Fibroblast of lung (primary cell): ENCODE measurements around the gene HAO1. TPM values are rescaled to one million over a fixed set of nuclear protein-coding genes. Genes with fewer than 3 reads are reported as not detected.

Experiments used
- DNase-seq, 2 donors: peaks; one replicate each; pipeline versions ENCODE4 v3.0.0 to v3.0.0-alpha.2; 2010; ENCODE audit warnings: low read depth in 2 of 2
- H2AFZ ChIP-seq: 2 replicates; pipeline ENCODE4 v1.5.1; 2012; ENCODE audit warnings: low read length, control low read depth, inconsistent platforms
- H3K27ac ChIP-seq: 2 replicates; pipeline ENCODE4 v1.5.1; 2011; ENCODE audit warnings: low read length, control low read depth; ENCODE audit not compliant: insufficient read depth
- H3K27me3 ChIP-seq: 2 replicates; pipeline ENCODE4 v1.5.1; 2011; ENCODE audit warnings: mild to moderate bottlenecking, low read length; ENCODE audit not compliant: control insufficient read depth, insufficient read depth
- H3K36me3 ChIP-seq: 2 replicates; pipeline ENCODE4 v1.5.1; 2011; ENCODE audit warnings: low read length; ENCODE audit not compliant: control insufficient read depth, insufficient read depth
- H3K4me1 ChIP-seq: 2 replicates; pipeline ENCODE4 v1.5.1; 2011; ENCODE audit warnings: low read length; ENCODE audit not compliant: control insufficient read depth, insufficient read depth; ENCODE audit errors: extremely low read depth
- H3K4me2 ChIP-seq: 2 replicates; pipeline ENCODE4 v1.5.1; 2011; ENCODE audit warnings: low read length, control low read depth; ENCODE audit not compliant: insufficient read depth; ENCODE audit errors: extremely low read depth
- H3K4me3 ChIP-seq, 4 experiments: fragments of 200-600 bp in 1 of 4; sonication (generic) in 1 of 4; replicated peaks in 1 of 4; 2 replicates each; pipeline ENCODE4 v1.5.1; 2011 to 2016; ENCODE audit warnings: low read length in 4 of 4, low read depth in 3 of 4, mild to moderate bottlenecking in 3 of 4, control low read depth in 2 of 4, inconsistent platforms in 1 of 4, mixed read lengths in 1 of 4; ENCODE audit not compliant: insufficient read depth in 1 of 4; ENCODE audit errors: control extremely low read depth in 1 of 4
- H3K79me2 ChIP-seq: 2 replicates; pipeline ENCODE4 v1.5.1; 2012; ENCODE audit warnings: mild to moderate bottlenecking, low read length, inconsistent platforms; ENCODE audit not compliant: control insufficient read depth, insufficient read depth
- H3K9ac ChIP-seq: 2 replicates; pipeline ENCODE4 v1.5.1; 2011; ENCODE audit warnings: mild to moderate bottlenecking, low read length, control low read depth; ENCODE audit not compliant: insufficient read depth
- H3K9me3 ChIP-seq: 2 replicates; pipeline ENCODE4 v1.5.1; 2012; ENCODE audit warnings: low read depth, low read length; ENCODE audit not compliant: control insufficient read depth, insufficient read depth
- H4K20me1 ChIP-seq: 2 replicates; pipeline ENCODE4 v1.5.1; 2011; ENCODE audit warnings: low read length; ENCODE audit not compliant: control insufficient read depth, insufficient read depth; ENCODE audit errors: extremely low read depth
- EZH2 ChIP-seq: IDR thresholded peaks from 2 replicates; pipeline ENCODE4 v1.5.1; 2012; ENCODE audit warnings: low read length, control low read depth, mild to moderate bottlenecking; ENCODE audit errors: missing control alignments
- polyA plus RNA-seq, 2 donors: library from polyadenylated mRNA; depleted of rRNA in 1 of 2; stranded (reverse) in 1 of 2; unstranded in 1 of 2; fragments of >200 nt; gene quantifications; 2 replicates each; pipeline ENCODE4 v1.2.1, GENCODE V29; 2011 to 2012; ENCODE audit warnings: missing spikeins in 1 of 2
- total RNA-seq: library from RNA; depleted of rRNA; stranded (reverse); fragments of >200 nt; gene quantifications from 2 replicates; pipeline ENCODE4 v1.2.1, GENCODE V29; 2014
- TF ChIP-seq, protein P1 (sequence below), 2 donors: IDR thresholded peaks in 1 of 2; conservative IDR thresholded peaks in 1 of 2; 1 replicate in 1 of 2; 2 replicates in 1 of 2; pipeline ENCODE4 v1.5.1; 2011 to 2012; ENCODE audit warnings: low read length in 2 of 2, control low read depth in 1 of 2, inconsistent platforms in 1 of 2, low read depth in 1 of 2, mild to moderate bottlenecking in 1 of 2

Gene HAO1
- total and polyA plus RNA-seq, 2 donors (not counting 1 experiment from before 2014, with no cell fraction given), result not detected

GRCh38 chr20:7891705-7892104 lies 48.6 kb downstream of the HAO1 start:
- H2AFZ ChIP-seq, result no peak overlapping the region
- H3K9ac ChIP-seq, result no peak overlapping the region
- H3K79me2 ChIP-seq, result no peaks in the 10 kb centered on the region
- H4K20me1 ChIP-seq, result no peaks in the 10 kb centered on the region
- H3K4me2 ChIP-seq, result no peak overlapping the region
- H3K4me1 ChIP-seq, result no peaks in the 10 kb centered on the region
- no peaks in the 10 kb centered on the region for H3K27me3 ChIP-seq
- H3K9me3 ChIP-seq, result no peaks in the 10 kb centered on the region
- H3K36me3 ChIP-seq, result no peaks in the 10 kb centered on the region
- no peak overlapping the region for H3K27ac ChIP-seq
- no peak for DNase-seq
- H3K4me3 ChIP-seq, result no peak overlapping the region
- TF ChIP-seq EZH2, result no peak
- TF ChIP-seq, protein P1, sequence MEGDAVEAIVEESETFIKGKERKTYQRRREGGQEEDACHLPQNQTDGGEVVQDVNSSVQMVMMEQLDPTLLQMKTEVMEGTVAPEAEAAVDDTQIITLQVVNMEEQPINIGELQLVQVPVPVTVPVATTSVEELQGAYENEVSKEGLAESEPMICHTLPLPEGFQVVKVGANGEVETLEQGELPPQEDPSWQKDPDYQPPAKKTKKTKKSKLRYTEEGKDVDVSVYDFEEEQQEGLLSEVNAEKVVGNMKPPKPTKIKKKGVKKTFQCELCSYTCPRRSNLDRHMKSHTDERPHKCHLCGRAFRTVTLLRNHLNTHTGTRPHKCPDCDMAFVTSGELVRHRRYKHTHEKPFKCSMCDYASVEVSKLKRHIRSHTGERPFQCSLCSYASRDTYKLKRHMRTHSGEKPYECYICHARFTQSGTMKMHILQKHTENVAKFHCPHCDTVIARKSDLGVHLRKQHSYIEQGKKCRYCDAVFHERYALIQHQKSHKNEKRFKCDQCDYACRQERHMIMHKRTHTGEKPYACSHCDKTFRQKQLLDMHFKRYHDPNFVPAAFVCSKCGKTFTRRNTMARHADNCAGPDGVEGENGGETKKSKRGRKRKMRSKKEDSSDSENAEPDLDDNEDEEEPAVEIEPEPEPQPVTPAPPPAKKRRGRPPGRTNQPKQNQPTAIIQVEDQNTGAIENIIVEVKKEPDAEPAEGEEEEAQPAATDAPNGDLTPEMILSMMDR (conservative IDR thresholded peaks at IDR 0.05 in 1 of 2, IDR thresholded peaks at IDR 0.05 in 1 of 2; ENCODE audit: low read depth in 1 of 2, low read length in 2 of 2), result no peak

- H3K9me3 ChIP-seq, result no peaks in the 10 kb centered on the region
- TF ChIP-seq EZH2, result no peak
- TF ChIP-seq, protein P1 (conservative IDR thresholded peaks at IDR 0.05 in 1 of 2, IDR thresholded peaks at IDR 0.05 in 1 of 2; ENCODE audit: low read depth in 1 of 2, low read length in 2 of 2), result no peak
Observed at GRCh38 chr20:7889736-7890135, 50.5 kb downstream of the HAO1 start.

DNA sequence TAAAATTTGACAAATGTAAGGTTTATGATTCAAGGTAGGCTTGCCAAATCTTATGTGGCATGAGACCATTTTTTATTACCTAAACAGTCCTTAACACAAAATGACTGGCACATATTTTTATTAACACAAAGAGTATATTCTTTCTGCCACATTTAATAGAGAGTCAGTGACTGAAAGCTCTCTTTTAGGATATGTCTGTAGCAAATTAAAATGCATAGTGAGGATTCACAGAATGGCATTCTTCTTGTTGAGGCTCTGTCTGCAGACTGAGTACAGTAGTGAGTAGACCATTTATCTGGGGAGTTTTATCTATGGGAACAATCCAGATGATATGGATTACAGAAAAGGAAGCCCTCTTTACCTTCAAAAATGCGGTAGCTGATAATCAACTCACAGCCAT lies 56.5 kb downstream of the HAO1 start:
- Histone ChIP-seq H2AFZ (no peak overlapping the region), H4K20me1 (no peaks in the 10 kb centered on the region), H3K4me2 (no peak overlapping the region), H3K4me3 (no peak overlapping the region), H3K36me3 (no peaks in the 10 kb centered on the region), H3K27ac (no peak overlapping the region), H3K79me2 (no peaks in the 10 kb centered on the region), H3K9ac (no peak overlapping the region), H3K27me3 (no peaks in the 10 kb centered on the region), H3K4me1 (peaks cover 3% of the 10 kb centered on the region), H3K9me3 (no peaks in the 10 kb centered on the region)
- no peak for TF ChIP-seq EZH2
- TF ChIP-seq, protein P1 (conservative IDR thresholded peaks at IDR 0.05 in 1 of 2, IDR thresholded peaks at IDR 0.05 in 1 of 2; ENCODE audit: low read depth in 1 of 2, low read length in 2 of 2), result no peak
- no peak for DNase-seq

More at GRCh38 chr20:7889736-7890135, 50.5 kb downstream of the HAO1 start:
- Histone ChIP-seq H3K4me1 (no peaks in the 10 kb centered on the region), H3K27me3 (no peaks in the 10 kb centered on the region), H2AFZ (no peak overlapping the region), H3K9ac (no peak overlapping the region), H3K4me3 (no peak overlapping the region), H3K4me2 (no peak overlapping the region), H3K36me3 (no peaks in the 10 kb centered on the region), H3K79me2 (no peaks in the 10 kb centered on the region), H3K27ac (no peak overlapping the region), H4K20me1 (no peaks in the 10 kb centered on the region)
- DNase-seq, result no peak
